Measurements from ENCODE around the gene WDPCP. TPM values are rescaled to one million over a fixed set of nuclear protein-coding genes. Genes with fewer than 3 reads are reported as not detected.
"Not testable (repeated sequence)": the region's sequence is repeated elsewhere in the genome, so short reads cannot be mapped to it uniquely, and the experiment has no call there.

WDPCP gene
- total RNA-seq, 3 donors from 2014 or later = 3.5 to 7.5 (median 5.0) TPM

DNA sequence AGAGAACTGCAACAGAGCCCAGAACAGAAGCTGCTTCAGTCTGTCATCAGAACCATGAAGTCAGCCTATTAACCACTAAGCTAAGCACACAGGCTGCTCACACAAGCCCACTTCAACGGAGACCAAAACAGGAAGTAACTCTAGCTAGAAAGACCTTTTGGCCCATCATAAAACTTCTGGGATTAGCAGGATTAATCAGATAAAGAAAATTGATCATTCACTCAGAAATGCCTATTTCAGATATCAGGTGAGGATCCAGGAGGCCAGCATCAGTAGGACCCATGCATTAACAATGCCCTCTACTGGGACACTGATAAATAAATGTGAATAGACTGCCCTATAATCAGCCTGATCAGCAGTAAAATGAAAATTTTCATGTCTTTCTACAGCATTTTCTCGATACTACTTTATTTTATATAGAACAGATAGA lies 101.4 kb downstream of the WDPCP start:
- H3K4me3 Mint-ChIP-seq = no peak overlapping the region
- no peaks in the 10 kb centered on the region for H3K27me3 Mint-ChIP-seq (ENCODE audit: low read depth)
- no peak for DNase-seq
- ATAC-seq = no peak
- no peaks in the 10 kb centered on the region for H3K4me1 Mint-ChIP-seq (ENCODE audit: low read depth)
- H3K36me3 Mint-ChIP-seq (ENCODE audit: insufficient read depth) = peaks cover 12% of the 10 kb centered on the region
- H3K9me3 Mint-ChIP-seq = no peaks in the 10 kb centered on the region

DNA sequence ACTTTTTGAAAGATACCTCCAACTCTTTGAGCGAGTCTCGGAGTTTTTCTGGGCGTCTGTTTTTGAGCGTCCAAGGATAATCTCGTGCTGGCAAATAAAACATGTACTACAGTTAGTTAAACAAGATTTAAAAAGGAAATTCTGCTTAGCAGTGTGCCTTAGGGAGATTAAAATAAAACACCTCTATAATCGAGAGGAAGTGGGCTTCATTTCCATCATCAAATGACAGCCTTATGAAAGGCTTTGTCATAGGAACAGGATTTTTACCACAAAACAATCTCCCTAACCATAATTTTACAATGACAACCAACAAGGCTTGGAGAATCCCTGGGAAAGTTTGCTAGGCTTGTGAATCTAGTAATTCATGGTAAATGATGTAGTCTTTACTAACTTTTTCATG lies 103.4 kb downstream of the WDPCP start:
- H3K27me3 Mint-ChIP-seq (ENCODE audit: low read depth) = no peaks in the 10 kb centered on the region
- no peaks in the 10 kb centered on the region for H3K4me1 Mint-ChIP-seq (ENCODE audit: low read depth)
- peaks cover 13% of the 10 kb centered on the region for H3K36me3 Mint-ChIP-seq (ENCODE audit: insufficient read depth)
- ATAC-seq (no peak), DNase-seq (no peak)
- H3K9me3 Mint-ChIP-seq = no peaks in the 10 kb centered on the region
- H3K4me3 Mint-ChIP-seq = no peak overlapping the region

GRCh38 chr2:63484481-63484880 lies 103.8 kb downstream of the WDPCP start:
- Mint-ChIP-seq H3K4me1 (ENCODE audit: low read depth) (no peaks in the 10 kb centered on the region), H3K9me3 (no peaks in the 10 kb centered on the region), H3K4me3 (no peak overlapping the region), H3K36me3 (ENCODE audit: insufficient read depth) (peaks cover 15% of the 10 kb centered on the region), H3K27me3 (ENCODE audit: low read depth) (no peaks in the 10 kb centered on the region)
- ATAC-seq (no peak), DNase-seq (no peak)

DNA sequence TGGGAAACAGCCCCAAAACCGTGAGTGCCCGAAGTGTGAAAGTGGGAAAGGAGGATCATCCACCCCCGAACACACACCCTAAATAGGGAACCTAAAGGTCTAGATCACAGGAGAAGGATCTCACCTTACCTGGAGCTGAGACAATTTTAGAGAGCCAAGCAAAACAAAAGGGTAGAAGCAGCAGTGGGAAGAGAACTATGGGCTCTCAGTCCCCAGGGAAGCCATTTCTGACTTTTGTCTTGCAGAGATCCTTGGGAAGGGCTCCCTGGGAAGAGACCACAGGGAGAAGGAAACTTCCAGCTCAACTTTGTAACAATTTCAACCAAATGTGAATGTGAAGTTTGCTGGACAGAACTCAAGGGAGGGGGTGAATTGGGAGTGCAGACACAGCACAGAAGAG lies 110.6 kb downstream of the WDPCP start:
- Mint-ChIP-seq H3K36me3 (ENCODE audit: insufficient read depth) (peaks cover 30% of the 10 kb centered on the region), H3K9me3 (no peaks in the 10 kb centered on the region), H3K4me1 (ENCODE audit: low read depth) (no peaks in the 10 kb centered on the region), H3K4me3 (no peak overlapping the region), H3K27me3 (ENCODE audit: low read depth) (no peaks in the 10 kb centered on the region)
- DNase-seq (no peak), ATAC-seq (no peak)

DNA sequence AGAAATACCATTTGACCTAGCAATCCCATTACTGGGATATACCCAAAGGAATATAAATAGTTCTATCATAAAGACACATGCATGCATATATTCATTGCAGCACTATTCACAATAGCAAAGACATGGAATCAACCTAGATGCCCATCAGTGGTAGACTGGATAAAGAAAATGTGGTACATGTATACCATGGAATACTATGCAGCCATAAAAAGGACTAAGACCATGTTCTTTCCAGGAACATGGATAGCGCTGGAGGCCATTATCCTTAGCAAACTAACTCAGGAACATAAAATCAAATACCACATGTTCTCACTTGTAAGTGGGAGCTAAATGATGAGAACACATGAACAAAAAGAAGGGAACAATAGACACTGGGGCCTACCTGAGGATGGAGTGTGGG lies 119.0 kb downstream of the WDPCP start:
- peaks cover 14% of the 10 kb centered on the region for H3K9me3 Mint-ChIP-seq
- H3K27me3 Mint-ChIP-seq (ENCODE audit: low read depth); H3K4me1 Mint-ChIP-seq (ENCODE audit: low read depth); DNase-seq; H3K4me3 Mint-ChIP-seq; ATAC-seq: not testable (repeated sequence)
- H3K36me3 Mint-ChIP-seq (ENCODE audit: insufficient read depth) = peaks cover 18% of the 10 kb centered on the region

DNA sequence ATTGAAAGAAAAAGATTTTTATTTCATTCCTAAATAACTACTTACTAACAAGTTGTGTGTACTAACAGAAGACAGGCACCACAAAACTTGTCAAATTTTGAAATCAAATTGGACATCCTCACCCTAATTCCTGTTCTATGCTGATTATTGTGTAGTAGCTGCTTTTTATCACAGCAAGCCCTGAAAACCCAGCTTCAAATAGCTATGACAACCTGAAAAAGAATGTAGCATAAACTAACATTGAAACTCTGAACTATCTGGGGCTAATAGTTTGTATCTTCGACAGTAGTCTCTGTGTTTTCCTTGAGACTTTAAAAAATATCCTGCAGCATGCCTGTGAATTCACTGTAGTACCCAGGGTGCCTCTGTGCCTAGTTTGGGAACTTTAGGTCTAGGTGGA lies 122.6 kb downstream of the WDPCP start:
- H3K9me3 Mint-ChIP-seq = peaks cover 22% of the 10 kb centered on the region
- H3K27me3 Mint-ChIP-seq (ENCODE audit: low read depth) = no peaks in the 10 kb centered on the region
- no peak for ATAC-seq
- H3K36me3 Mint-ChIP-seq (ENCODE audit: insufficient read depth) = peaks cover 39% of the 10 kb centered on the region
- DNase-seq = no peak
- no peaks in the 10 kb centered on the region for H3K4me1 Mint-ChIP-seq (ENCODE audit: low read depth)
- H3K4me3 Mint-ChIP-seq = no peak overlapping the region

DNA sequence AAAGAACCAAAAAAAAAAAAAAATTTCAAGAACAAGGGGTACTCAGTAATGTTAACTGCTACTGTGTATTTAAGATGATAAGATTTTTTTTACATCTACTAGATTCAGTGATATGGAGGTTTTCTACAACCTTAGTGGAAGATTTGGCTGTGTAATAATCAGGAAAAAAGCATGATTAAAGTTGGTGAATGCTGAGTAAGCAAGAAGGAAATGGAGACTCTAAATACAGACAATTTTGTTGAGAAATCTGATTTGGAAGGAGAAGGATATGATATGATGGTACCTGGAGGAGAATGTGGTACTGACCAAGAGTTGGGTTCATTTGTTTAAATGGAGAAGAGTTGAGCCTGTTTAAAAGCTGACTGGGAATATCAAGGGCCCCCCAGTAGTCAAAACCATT lies 125.1 kb downstream of the WDPCP start:
- DNase-seq = no peak
- Mint-ChIP-seq H3K9me3 (peaks cover 25% of the 10 kb centered on the region), H3K4me3 (no peak overlapping the region), H3K27me3 (ENCODE audit: low read depth) (no peaks in the 10 kb centered on the region), H3K4me1 (ENCODE audit: low read depth) (no peaks in the 10 kb centered on the region), H3K36me3 (ENCODE audit: insufficient read depth) (peaks cover 48% of the 10 kb centered on the region)
- no peak for ATAC-seq

- no peaks in the 10 kb centered on the region for H3K9me3 Mint-ChIP-seq
- DNase-seq (no peak), ATAC-seq (no peak)
- no peak overlapping the region for H3K4me3 Mint-ChIP-seq
- peaks cover 9% of the 10 kb centered on the region for H3K4me1 Mint-ChIP-seq (ENCODE audit: low read depth)
- H3K36me3 Mint-ChIP-seq (ENCODE audit: insufficient read depth) = peaks cover 7% of the 10 kb centered on the region
- no peaks in the 10 kb centered on the region for H3K27me3 Mint-ChIP-seq (ENCODE audit: low read depth)
Measured at GRCh38 chr2:63446658-63447057, 141.6 kb downstream of the WDPCP start.

- Mint-ChIP-seq H3K36me3 (ENCODE audit: insufficient read depth) (peaks cover 4% of the 10 kb centered on the region), H3K4me3 (no peak overlapping the region), H3K9me3 (no peaks in the 10 kb centered on the region), H3K27me3 (ENCODE audit: low read depth) (no peaks in the 10 kb centered on the region), H3K4me1 (ENCODE audit: low read depth) (peaks cover 3% of the 10 kb centered on the region)
- DNase-seq = no peak
- no peak for ATAC-seq
Measured at GRCh38 chr2:63444565-63445288, 143.6 kb downstream of the WDPCP start.

- ATAC-seq = peak in 1 of 2 donors; percentile 14
- no peak for DNase-seq
- peaks cover 3% of the 10 kb centered on the region for H3K4me1 Mint-ChIP-seq (ENCODE audit: low read depth)
- no peaks in the 10 kb centered on the region for H3K27me3 Mint-ChIP-seq (ENCODE audit: low read depth)
- H3K4me3 Mint-ChIP-seq = no peak overlapping the region
- no peaks in the 10 kb centered on the region for H3K9me3 Mint-ChIP-seq
- peaks cover 3% of the 10 kb centered on the region for H3K36me3 Mint-ChIP-seq (ENCODE audit: insufficient read depth)
Measured at GRCh38 chr2:63440612-63441011, 147.7 kb downstream of the WDPCP start.

- H3K27me3 Mint-ChIP-seq (ENCODE audit: low read depth) = no peaks in the 10 kb centered on the region
- no peak for ATAC-seq
Measured at GRCh38 chr2:63438181-63438580, 150.1 kb downstream of the WDPCP start.

DNA sequence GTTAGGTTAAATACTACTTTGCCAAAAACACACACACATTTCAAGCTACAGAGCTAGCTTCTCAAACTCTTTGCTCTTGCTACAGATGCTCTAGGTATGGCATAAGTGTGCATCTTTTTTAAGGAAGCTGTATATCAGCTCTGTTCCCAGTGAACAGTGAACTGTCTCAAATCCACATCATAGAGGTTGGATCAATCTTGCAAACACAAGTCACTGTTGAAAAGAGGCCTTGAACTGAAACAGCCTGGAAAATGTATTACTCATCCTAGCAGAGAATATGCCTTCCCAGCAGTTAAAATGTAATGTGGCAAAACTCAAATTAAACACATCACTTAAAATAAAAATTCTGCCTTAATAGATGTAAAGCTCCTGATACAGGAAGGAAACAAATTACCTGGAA lies 151.8 kb downstream of the WDPCP start:
- no peaks in the 10 kb centered on the region for H3K27me3 Mint-ChIP-seq (ENCODE audit: low read depth)
- no peaks in the 10 kb centered on the region for H3K9me3 Mint-ChIP-seq
- ATAC-seq = no peak
- H3K36me3 Mint-ChIP-seq (ENCODE audit: insufficient read depth) = peaks cover 3% of the 10 kb centered on the region
- no peak overlapping the region for H3K4me3 Mint-ChIP-seq
- no peaks in the 10 kb centered on the region for H3K4me1 Mint-ChIP-seq (ENCODE audit: low read depth)
- no peak for DNase-seq

More at GRCh38 chr2:63438181-63438580, 150.1 kb downstream of the WDPCP start:
- no peaks in the 10 kb centered on the region for H3K9me3 Mint-ChIP-seq
- peaks cover 3% of the 10 kb centered on the region for H3K36me3 Mint-ChIP-seq (ENCODE audit: insufficient read depth)
- DNase-seq = no peak
- no peaks in the 10 kb centered on the region for H3K4me1 Mint-ChIP-seq (ENCODE audit: low read depth)
- no peak overlapping the region for H3K4me3 Mint-ChIP-seq

GRCh38 chr2:63435070-63435469 lies 153.2 kb downstream of the WDPCP start:
- ATAC-seq = no peak

DNA sequence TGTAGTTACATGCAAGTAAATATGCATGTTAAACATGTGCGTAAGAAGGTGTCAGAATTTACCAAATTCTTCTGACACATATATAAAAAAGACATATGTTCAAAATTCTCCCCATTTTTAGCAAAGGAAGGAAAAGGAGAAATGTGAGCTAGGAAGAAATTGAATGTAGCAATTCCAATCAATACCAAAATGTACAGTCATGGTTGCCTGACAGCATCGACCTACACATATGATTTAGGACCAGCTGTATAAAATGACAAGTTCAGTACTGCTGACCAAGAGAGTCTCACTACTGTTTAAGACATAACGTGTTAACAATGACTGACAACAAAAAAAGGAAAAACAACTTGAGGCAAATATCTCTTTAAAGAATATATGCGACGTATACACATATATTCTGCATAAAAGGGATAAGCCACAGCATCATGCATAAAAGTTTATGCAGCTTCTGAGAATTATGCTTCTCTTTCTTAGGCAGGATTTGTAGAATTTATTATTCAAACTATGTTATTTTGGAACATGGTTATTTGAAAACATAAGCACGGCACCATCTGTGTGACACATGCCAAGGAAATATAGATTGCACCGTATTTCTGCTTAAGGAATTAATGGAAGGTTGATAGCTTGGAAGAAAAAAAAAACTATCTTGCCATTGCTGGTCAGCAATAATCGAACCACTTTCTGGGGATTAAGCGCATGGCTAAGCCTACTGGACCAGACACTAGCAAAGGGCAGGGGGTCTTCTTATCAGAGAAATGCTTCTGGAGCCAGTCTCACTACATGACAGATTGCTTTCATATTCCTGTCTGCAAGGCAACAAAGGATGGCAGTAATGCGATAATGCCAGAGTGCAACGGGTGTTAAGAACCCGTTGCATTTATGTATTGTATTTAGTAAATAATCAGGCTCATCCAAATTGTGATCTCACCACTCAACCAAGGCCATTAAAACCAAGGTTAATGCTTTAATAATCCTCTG lies 154.0 kb downstream of the WDPCP start:
- no peak for DNase-seq
- Mint-ChIP-seq H3K4me3 (no peak overlapping the region), H3K4me1 (ENCODE audit: low read depth) (no peaks in the 10 kb centered on the region), H3K9me3 (no peaks in the 10 kb centered on the region), H3K36me3 (ENCODE audit: insufficient read depth) (peaks cover 7% of the 10 kb centered on the region), H3K27me3 (ENCODE audit: low read depth) (no peaks in the 10 kb centered on the region)
- no peak for ATAC-seq

More at GRCh38 chr2:63435070-63435469, 153.2 kb downstream of the WDPCP start:
- Mint-ChIP-seq H3K4me3 (no peak overlapping the region), H3K9me3 (no peaks in the 10 kb centered on the region), H3K27me3 (ENCODE audit: low read depth) (no peaks in the 10 kb centered on the region), H3K4me1 (ENCODE audit: low read depth) (no peaks in the 10 kb centered on the region), H3K36me3 (ENCODE audit: insufficient read depth) (peaks cover 3% of the 10 kb centered on the region)
- no peak for DNase-seq
